Stimulated activated CD4-positive, alpha-beta T cell treated with anti-CD3 and anti-CD28 coated beads, TNF-alpha, amount 100 ng/mL, for 24 hours (primary cell): Measurements from ENCODE around the gene PPA2.
"Not testable (repeated sequence)": the region's sequence is repeated elsewhere in the genome, so short reads cannot be mapped to it uniquely, and the experiment has no call there.

Experiments
- DNase-seq, 3 experiments: peaks; one replicate each; pipeline ENCODE4 v3.0.0-alpha.2; 2020; ENCODE audit warnings: low read depth in 3 of 3

The PPA2 gene

DNA sequence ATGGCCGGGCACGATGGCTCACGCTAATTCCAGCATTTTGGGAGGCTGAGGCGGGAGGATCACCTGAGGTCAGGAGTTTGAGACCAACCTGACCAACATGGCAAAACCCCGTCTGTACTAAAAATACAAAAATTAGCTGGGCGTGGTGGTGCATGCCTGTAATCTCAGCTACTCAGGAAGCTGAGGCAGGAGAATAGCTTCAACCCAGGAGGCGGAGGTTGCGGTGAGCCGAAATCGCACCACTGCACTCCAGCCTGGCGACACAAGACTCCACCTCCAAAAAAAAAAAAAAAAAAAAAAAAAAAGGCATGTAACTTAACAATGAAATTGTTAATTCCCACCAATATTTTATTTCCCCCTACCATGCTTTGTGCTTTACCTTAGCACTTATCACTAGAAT is 15.3 kb downstream of the PPA2 start:
- not testable (repeated sequence) for DNase-seq

DNA sequence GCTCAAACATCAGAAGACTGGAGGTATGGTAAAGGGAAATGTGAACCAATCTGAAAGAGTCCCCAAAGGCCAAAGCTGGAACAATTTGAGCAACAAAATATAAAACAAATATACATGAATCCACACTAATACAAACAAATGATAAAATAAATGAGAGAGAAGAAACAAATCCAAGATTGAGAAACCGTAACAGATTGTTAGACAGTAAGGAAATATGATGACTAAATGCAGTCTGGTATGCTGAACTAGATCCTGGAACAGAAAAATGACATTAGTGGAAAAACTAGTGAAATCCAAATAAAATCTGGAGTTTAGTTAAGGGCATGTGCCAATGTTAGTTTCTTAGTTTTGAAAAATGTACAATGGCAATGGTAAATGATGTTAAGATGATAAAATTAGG is 15.9 kb downstream of the PPA2 start:
- no peak for DNase-seq

GRCh38 chr4:105455998-105456397 is 17.9 kb downstream of the PPA2 start:
- no peak for DNase-seq

DNA sequence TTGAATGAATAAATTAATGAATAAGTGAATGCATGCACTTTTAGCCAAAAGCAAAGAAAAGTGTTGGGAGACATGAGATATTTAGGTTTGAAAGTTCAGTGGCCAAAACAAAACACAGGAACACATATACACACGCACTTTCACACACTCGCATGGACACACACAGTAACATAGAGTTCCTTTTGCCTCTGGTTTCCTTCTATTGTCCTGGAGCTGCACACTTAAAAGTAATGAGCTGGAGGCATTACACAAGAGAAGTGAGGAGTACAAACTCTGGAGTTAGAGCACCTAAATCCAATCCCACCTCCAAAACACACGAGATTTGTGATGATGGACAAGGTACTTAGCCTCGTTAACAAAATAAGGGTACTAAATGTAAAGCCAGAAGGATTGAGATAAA is 18.7 kb downstream of the PPA2 start:
- no peak for DNase-seq

- DNase-seq: no peak
These were observed 20.2 kb downstream of the PPA2 start for GRCh38 chr4:105453550-105454205.

- no peak for DNase-seq
These were observed 22.5 kb downstream of the PPA2 start for GRCh38 chr4:105451346-105451745.

- DNase-seq: no peak
These were observed 33.0 kb downstream of the PPA2 start for GRCh38 chr4:105440890-105441289.

GRCh38 chr4:105437637-105438036 is 36.2 kb downstream of the PPA2 start:
- DNase-seq: no peak

DNA sequence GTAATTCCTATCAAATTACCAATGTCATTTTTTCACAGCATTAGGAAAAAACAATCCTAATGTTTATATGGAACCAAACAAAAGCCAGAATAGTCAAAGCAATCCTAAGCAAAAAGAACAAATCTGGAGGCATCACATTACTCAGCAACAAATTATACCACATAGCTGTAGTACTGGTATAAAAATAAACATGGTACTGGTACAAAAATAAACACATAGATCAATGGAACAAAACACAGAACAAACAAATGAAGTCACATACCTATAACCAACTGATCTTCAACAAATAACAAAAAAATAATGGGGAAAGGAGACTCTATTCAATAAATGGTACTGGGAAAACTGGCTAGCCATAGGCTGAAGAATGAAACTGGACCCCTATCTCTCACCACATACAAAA is 37.4 kb downstream of the PPA2 start:
- DNase-seq: no peak

DNA sequence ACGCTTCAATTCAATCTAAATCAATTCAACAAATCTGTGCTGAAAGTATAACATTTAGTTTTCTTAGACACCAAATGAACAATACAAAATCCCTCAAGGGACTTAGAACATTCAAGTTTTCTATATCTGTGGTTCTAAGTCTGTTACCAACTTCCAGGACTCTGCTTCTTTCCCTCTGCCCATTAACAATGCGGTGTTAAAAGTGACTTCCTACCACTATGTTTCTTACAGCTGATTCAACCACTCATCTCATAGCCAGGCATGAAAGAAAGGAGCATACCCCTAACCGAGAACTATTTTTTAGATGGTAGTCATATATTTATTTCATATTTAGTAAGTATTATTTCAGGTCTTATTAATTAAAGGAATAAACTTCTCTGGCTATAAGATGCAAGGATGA is 38.9 kb downstream of the PPA2 start:
- DNase-seq: no peak

DNA sequence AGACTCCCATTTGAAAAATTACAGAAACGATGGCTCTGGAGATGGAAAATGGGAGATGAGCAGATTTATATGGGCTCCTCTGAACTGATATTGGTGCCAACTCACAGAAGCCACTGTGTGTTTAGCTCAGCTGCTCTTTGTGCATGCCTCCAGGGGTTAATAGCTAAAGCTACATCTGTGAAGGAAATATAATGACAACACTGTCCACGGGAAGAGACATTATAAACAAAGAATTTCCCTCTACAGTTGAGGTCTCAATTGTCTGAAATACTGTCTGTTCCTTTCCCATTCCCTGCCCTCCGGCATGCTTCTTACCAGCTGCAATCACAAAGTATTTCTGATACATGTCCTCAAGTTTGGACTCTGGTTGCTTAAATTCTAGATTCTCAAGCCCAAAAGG is 40.4 kb downstream of the PPA2 start:
- no peak for DNase-seq

GRCh38 chr4:105432438-105432837 is 41.4 kb downstream of the PPA2 start:
- no peak for DNase-seq

DNA sequence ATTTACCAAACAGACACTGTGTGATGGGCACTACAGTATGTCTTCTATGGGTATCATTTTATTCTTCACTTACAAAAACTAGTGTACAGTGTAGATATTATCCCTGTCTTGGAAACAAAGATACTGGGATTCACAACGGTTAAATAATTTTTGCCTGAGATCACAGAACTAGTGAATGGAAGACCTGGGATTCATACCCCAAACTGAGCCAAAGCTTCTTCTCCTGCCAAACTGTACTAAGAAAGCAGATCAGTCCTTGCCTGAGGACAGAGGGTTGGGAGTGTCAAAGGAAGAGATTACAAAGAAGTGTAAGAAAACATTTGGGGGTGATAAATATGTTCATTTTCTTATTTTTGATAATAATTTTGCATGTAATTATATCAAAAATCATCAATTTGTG is 43.1 kb downstream of the PPA2 start:
- DNase-seq: no peak

- no peak for DNase-seq
These were observed 47.5 kb downstream of the PPA2 start for GRCh38 chr4:105426187-105426897.

GRCh38 chr4:105422207-105422920 is 51.5 kb downstream of the PPA2 start:
- no peak for DNase-seq

GRCh38 chr4:105417624-105418023 is 56.2 kb downstream of the PPA2 start:
- DNase-seq: no peak

- no peak for DNase-seq
These were observed 58.5 kb downstream of the PPA2 start for GRCh38 chr4:105415281-105415744.

DNA sequence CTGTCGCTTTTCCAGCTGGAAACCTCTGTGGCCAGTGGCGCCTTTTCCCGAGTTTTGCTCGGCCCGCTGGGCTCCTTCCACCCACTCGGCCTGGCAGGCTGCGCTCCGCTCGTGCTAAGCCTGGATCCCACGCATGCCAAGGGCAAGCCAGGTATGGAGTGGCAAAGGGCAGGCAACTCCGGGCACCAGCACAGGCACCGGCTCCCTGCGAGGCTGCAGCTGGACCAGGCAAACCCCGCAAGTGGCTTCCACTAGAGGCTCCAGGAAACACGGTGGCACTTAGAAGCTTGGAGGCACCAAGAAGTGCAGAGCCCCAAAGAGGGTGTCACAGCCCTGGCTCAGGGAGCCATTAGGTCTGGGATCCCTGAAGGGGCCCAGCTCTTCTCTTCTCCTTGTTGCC is 59.5 kb downstream of the PPA2 start:
- no peak for DNase-seq

GRCh38 chr4:105409135-105409534 is 64.7 kb downstream of the PPA2 start:
- not testable (repeated sequence) for DNase-seq

GRCh38 chr4:105400901-105401677 is 72.8 kb downstream of the PPA2 start:
- no peak for DNase-seq

- DNase-seq: no peak
These were observed 74.2 kb downstream of the PPA2 start for GRCh38 chr4:105399532-105400161.

DNA sequence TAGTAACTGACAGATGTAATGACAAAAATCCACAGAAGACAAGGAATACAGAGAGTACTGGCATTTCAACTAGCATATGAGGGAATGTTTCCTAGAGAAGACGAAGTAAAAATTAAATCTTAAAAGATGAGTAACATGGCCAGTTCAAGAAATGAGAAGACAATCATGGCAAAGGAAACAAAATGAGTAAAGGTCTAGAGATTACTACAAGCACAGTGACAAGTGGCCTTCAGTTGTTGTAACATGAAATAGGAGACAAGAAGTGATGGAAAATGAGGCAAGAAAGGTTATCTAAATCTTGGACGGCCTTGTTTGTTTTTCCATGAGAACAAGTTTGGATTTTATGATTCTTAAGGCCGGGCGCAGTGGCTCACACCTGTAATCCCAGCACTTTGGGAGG is 81.0 kb downstream of the PPA2 start:
- no peak for DNase-seq
